H9 (cell line): ENCODE measurements around the gene SPATA46. TPM values are rescaled to one million over a fixed set of nuclear protein-coding genes. Genes with fewer than 3 reads are reported as not detected.

Experiments
- DNase-seq: peaks from one replicate; pipeline ENCODE4 v3.0.0-alpha.2; 2017
- H2AFZ ChIP-seq: one replicate; pipeline ENCODE4 v1.6.1; 2013; ENCODE audit warnings: mild to moderate bottlenecking, low read length, control low read depth, moderate library complexity
- H2AK5ac ChIP-seq: 2 replicates; pipeline ENCODE4 v1.6.1; 2013; ENCODE audit warnings: low read length, control low read depth, mixed read lengths; ENCODE audit not compliant: insufficient read length
- H2BK120ac ChIP-seq: one replicate; pipeline ENCODE4 v1.6.1; 2013; ENCODE audit warnings: low read depth, mild to moderate bottlenecking, low read length, control low read depth, inconsistent platforms; ENCODE audit not compliant: poor library complexity, severe bottlenecking
- H2BK12ac ChIP-seq: 2 replicates; pipeline ENCODE4 v1.6.1; 2013; ENCODE audit warnings: low read length, control low read depth, mixed read lengths, low read depth; ENCODE audit not compliant: insufficient read length
- H2BK15ac ChIP-seq: 2 replicates; pipeline ENCODE4 v1.6.1; 2013; ENCODE audit warnings: low read depth, low read length, control low read depth
- H2BK20ac ChIP-seq: one replicate; pipeline ENCODE4 v1.6.1; 2013; ENCODE audit warnings: low read depth, mild to moderate bottlenecking, low read length, control low read depth, inconsistent platforms; ENCODE audit not compliant: poor library complexity, severe bottlenecking
- H2BK5ac ChIP-seq: 2 replicates; pipeline ENCODE4 v1.6.1; 2013; ENCODE audit warnings: low read length, control low read depth, mixed read lengths; ENCODE audit not compliant: insufficient read length
- H3K14ac ChIP-seq: 2 replicates; pipeline ENCODE4 v1.6.1; 2013; ENCODE audit warnings: low read length, control low read depth; ENCODE audit not compliant: insufficient read depth
- H3K18ac ChIP-seq: 2 replicates; pipeline ENCODE4 v1.6.1; 2013; ENCODE audit warnings: low read depth, mild to moderate bottlenecking, mixed read lengths, low read length, control low read depth; ENCODE audit not compliant: insufficient read length
- H3K23ac ChIP-seq: 2 replicates; pipeline ENCODE4 v1.6.1; 2013; ENCODE audit warnings: low read length, control low read depth, mixed read lengths, low read depth; ENCODE audit not compliant: insufficient read length
- H3K23me2 ChIP-seq: 2 replicates; pipeline ENCODE4 v1.6.1; 2013; ENCODE audit warnings: low read depth, mild to moderate bottlenecking, mixed read lengths, low read length, control low read depth; ENCODE audit not compliant: insufficient read length, poor library complexity, severe bottlenecking
- H3K27ac ChIP-seq: 2 replicates; pipeline ENCODE4 v1.5.1; 2013; ENCODE audit warnings: low read length, control low read depth, mixed read lengths, low read depth; ENCODE audit not compliant: insufficient read length
- H3K27me3 ChIP-seq: 2 replicates; pipeline ENCODE4 v1.6.1; 2013; ENCODE audit warnings: low read length, control low read depth, inconsistent platforms; ENCODE audit not compliant: insufficient read depth
- H3K4ac ChIP-seq: 2 replicates; pipeline ENCODE4 v1.6.1; 2013; ENCODE audit warnings: low read depth, mild to moderate bottlenecking, control low read depth, inconsistent platforms, low read length, moderate library complexity
- H3K4me1 ChIP-seq: 2 replicates; pipeline ENCODE4 v1.6.1; 2013; ENCODE audit warnings: low read length, control low read depth, inconsistent platforms; ENCODE audit not compliant: insufficient read depth
- H3K4me2 ChIP-seq: 2 replicates; pipeline ENCODE4 v1.6.1; 2013; ENCODE audit warnings: low read length, control low read depth, mixed read lengths; ENCODE audit not compliant: insufficient read length, insufficient read depth
- H3K56ac ChIP-seq: 2 replicates; pipeline ENCODE4 v1.6.1; 2013; ENCODE audit warnings: low read depth, mild to moderate bottlenecking, mixed read lengths, low read length, control low read depth; ENCODE audit not compliant: insufficient read length
- H3K79me1 ChIP-seq: 2 replicates; pipeline ENCODE4 v1.6.1; 2013; ENCODE audit warnings: low read depth, mild to moderate bottlenecking, moderate library complexity, low read length, control low read depth, inconsistent platforms; ENCODE audit not compliant: insufficient read depth, poor library complexity, severe bottlenecking
- H3K79me2 ChIP-seq: 2 replicates; pipeline ENCODE4 v1.6.1; 2013; ENCODE audit warnings: low read length, control low read depth, inconsistent platforms; ENCODE audit not compliant: insufficient read depth
- H3K9ac ChIP-seq: 2 replicates; pipeline ENCODE4 v1.6.1; 2013; ENCODE audit warnings: low read length, control low read depth, mixed read lengths; ENCODE audit not compliant: insufficient read length; ENCODE audit errors: extremely low read depth
- H3K9me3 ChIP-seq: one replicate; pipeline ENCODE4 v1.6.1; 2013; ENCODE audit warnings: low read depth, low read length, inconsistent platforms; ENCODE audit not compliant: control insufficient read depth
- H3T11ph ChIP-seq: one replicate; pipeline ENCODE4 v1.6.1; 2013; ENCODE audit warnings: mild to moderate bottlenecking, low read length, control low read depth, inconsistent platforms
- H4K20me1 ChIP-seq: one replicate; pipeline ENCODE4 v1.6.1; 2013; ENCODE audit not compliant: control insufficient read depth, insufficient read length, insufficient read depth
- H4K5ac ChIP-seq: 2 replicates; pipeline ENCODE4 v1.6.1; 2013; ENCODE audit warnings: low read depth, mild to moderate bottlenecking, mixed read lengths, low read length, control low read depth; ENCODE audit not compliant: insufficient read length
- H4K8ac ChIP-seq: replicated peaks from 2 replicates; pipeline ENCODE4 v1.6.1; 2013; ENCODE audit warnings: low read length, control low read depth, mixed read lengths, low read depth; ENCODE audit not compliant: insufficient read length
- H4K91ac ChIP-seq: 2 replicates; pipeline ENCODE4 v1.6.1; 2013; ENCODE audit warnings: low read depth, mild to moderate bottlenecking, moderate library complexity, mixed read lengths, low read length, control low read depth; ENCODE audit not compliant: insufficient read length
- H3K27ac Mint-ChIP-seq, 3 experiments: 2 replicates in 2 of 3; 3 replicates in 1 of 3; pipeline ENCODE4 v1.8.0; 2020 to 2021; ENCODE audit warnings: mixed read lengths in 3 of 3, mild to moderate bottlenecking in 1 of 3, moderate library complexity in 1 of 3
- H3K27me3 Mint-ChIP-seq: 2 replicates; pipeline ENCODE4 v1.8.0; 2021; ENCODE audit warnings: low read depth, mild to moderate bottlenecking, moderate library complexity, mixed read lengths
- H3K36me3 Mint-ChIP-seq, 3 experiments: 2 replicates in 2 of 3; 3 replicates in 1 of 3; pipeline ENCODE4 v1.8.0; 2020 to 2021; ENCODE audit warnings: low read depth in 3 of 3, mixed read lengths in 3 of 3; ENCODE audit not compliant: insufficient read depth in 1 of 3
- H3K4me1 Mint-ChIP-seq, 2 experiments: 2 replicates each; pipeline ENCODE4 v1.8.0; 2020; ENCODE audit warnings: mixed read lengths in 2 of 2
- H3K4me3 Mint-ChIP-seq, 2 experiments: 2 replicates in 1 of 2; 3 replicates in 1 of 2; pipeline ENCODE4 v1.8.0; 2020 to 2021; ENCODE audit warnings: mild to moderate bottlenecking in 2 of 2, mixed read lengths in 2 of 2, moderate library complexity in 1 of 2
- H3K9me3 Mint-ChIP-seq, 2 experiments: 2 replicates in 1 of 2; 3 replicates in 1 of 2; pipeline ENCODE4 v1.8.0; 2020; ENCODE audit warnings: mild to moderate bottlenecking in 2 of 2, mixed read lengths in 2 of 2, moderate library complexity in 1 of 2
- WGBS: extraction: QIAGEN DNeasy Blood & Tissue Kit; methylation state at CpG from one replicate; pipeline ENCODE4 v1.1.7; 2013; ENCODE audit warnings: missing lambda C conversion rate, low lambda C conversion rate, mixed read lengths; ENCODE audit not compliant: insufficient read length; ENCODE audit errors: extremely low coverage; 5-methylcytosine and 5-hydroxymethylcytosine counted together
- total RNA-seq: library from RNA; stranded (reverse); gene quantifications from 2 replicates; pipeline ENCODE4 v1.2.1, GENCODE V29; 2021
- TF ChIP-seq, protein P1 (sequence below): fragments of 200-600 bp; sonication (generic); conservative IDR thresholded peaks from 3 replicates; pipeline ENCODE4 v1.8.0; 2021; ENCODE audit warnings: antibody characterized with exemption, mild to moderate bottlenecking

The SPATA46 gene
- total RNA-seq, 1 experiment from 2014 or later: not detected

GRCh38 chr1:162370161-162370560, 6.5 kb downstream of the SPATA46 start:
- H3K79me2 ChIP-seq: no peaks in the 10 kb centered on the region
- H3K23ac ChIP-seq: no peak overlapping the region
- H3T11ph ChIP-seq: no peak overlapping the region
- H4K91ac ChIP-seq: no peak overlapping the region
- H4K8ac ChIP-seq: no peak overlapping the region
- H3K27ac ChIP-seq: no peak overlapping the region
- H3K9me3 ChIP-seq: no peaks in the 10 kb centered on the region
- H3K56ac ChIP-seq: no peak overlapping the region
- no peak overlapping the region for H4K5ac ChIP-seq
- Mint-ChIP-seq H3K4me3 (no peak overlapping the region), H3K27me3 (no peaks in the 10 kb centered on the region), H3K9me3 (no peaks in the 10 kb centered on the region), H3K27ac (no peak overlapping the region), H3K36me3 (peaks cover 2 to 10% (median 3%) of the 10 kb centered on the region in 3 experiments; a peak in 4 of 7 replicates), H3K4me1 (no peaks in the 10 kb centered on the region)
- H2AK5ac ChIP-seq: no peak overlapping the region
- whole genome bisulfite sequencing: no CpG with 5 or more reads among the region's 1 CpG
- no peak overlapping the region for H3K18ac ChIP-seq
- H3K4me1 ChIP-seq: no peaks in the 10 kb centered on the region
- no peaks in the 10 kb centered on the region for H3K79me1 ChIP-seq
- no peak overlapping the region for H2AFZ ChIP-seq
- no peak overlapping the region for H2BK12ac ChIP-seq
- TF ChIP-seq, protein P1, sequence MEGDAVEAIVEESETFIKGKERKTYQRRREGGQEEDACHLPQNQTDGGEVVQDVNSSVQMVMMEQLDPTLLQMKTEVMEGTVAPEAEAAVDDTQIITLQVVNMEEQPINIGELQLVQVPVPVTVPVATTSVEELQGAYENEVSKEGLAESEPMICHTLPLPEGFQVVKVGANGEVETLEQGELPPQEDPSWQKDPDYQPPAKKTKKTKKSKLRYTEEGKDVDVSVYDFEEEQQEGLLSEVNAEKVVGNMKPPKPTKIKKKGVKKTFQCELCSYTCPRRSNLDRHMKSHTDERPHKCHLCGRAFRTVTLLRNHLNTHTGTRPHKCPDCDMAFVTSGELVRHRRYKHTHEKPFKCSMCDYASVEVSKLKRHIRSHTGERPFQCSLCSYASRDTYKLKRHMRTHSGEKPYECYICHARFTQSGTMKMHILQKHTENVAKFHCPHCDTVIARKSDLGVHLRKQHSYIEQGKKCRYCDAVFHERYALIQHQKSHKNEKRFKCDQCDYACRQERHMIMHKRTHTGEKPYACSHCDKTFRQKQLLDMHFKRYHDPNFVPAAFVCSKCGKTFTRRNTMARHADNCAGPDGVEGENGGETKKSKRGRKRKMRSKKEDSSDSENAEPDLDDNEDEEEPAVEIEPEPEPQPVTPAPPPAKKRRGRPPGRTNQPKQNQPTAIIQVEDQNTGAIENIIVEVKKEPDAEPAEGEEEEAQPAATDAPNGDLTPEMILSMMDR: no peak
- H3K4ac ChIP-seq: no peak overlapping the region
- H4K20me1 ChIP-seq: no peaks in the 10 kb centered on the region
- no peak overlapping the region for H3K14ac ChIP-seq
- no peak overlapping the region for H2BK120ac ChIP-seq
- no peak overlapping the region for H3K4me2 ChIP-seq
- no peak for DNase-seq
- H3K27me3 ChIP-seq: no peaks in the 10 kb centered on the region
- H2BK20ac ChIP-seq: no peak overlapping the region
- H2BK5ac ChIP-seq: no peak overlapping the region
- H3K23me2 ChIP-seq: no peaks in the 10 kb centered on the region
- no peak overlapping the region for H2BK15ac ChIP-seq
- H3K9ac ChIP-seq: no peak overlapping the region
